Transverse colon (tissue), 4 donors: Measurements from ENCODE around the gene SWAP70. TPM values are rescaled to one million over a fixed set of nuclear protein-coding genes. Genes with fewer than 3 reads are reported as not detected.
A peak's percentile ranks its signal among the peaks of the same experiment; 100 is the strongest.

Experiments
- DNase-seq: peaks from one replicate; pipeline ENCODE4 v3.0.0-alpha.2; 2019
- H3K27ac ChIP-seq, 4 donors: fragments of 200-600 bp; sonication (generic); 2 replicates each; pipeline ENCODE4 v1.5.1; 2016 to 2018; ENCODE audit warnings: inconsistent platforms in 4 of 4
- H3K27me3 ChIP-seq: fragments of 200-600 bp; sonication (generic); 2 replicates; pipeline ENCODE4 v1.5.1; 2017; ENCODE audit warnings: inconsistent platforms
- H3K36me3 ChIP-seq, 4 donors: fragments of 200-600 bp; sonication (generic); 2 replicates each; pipeline ENCODE4 v1.5.1; 2017 to 2019; ENCODE audit warnings: inconsistent platforms in 4 of 4
- H3K4me1 ChIP-seq, 4 donors: fragments of 200-600 bp; sonication (generic); 2 replicates each; pipeline ENCODE4 v1.5.1; 2017 to 2020; ENCODE audit warnings: inconsistent platforms in 4 of 4
- H3K4me3 ChIP-seq, 4 donors: fragments of 200-600 bp; sonication (generic); 1 replicate in 1 of 4; 2 replicates in 3 of 4; pipeline versions ENCODE4 v1.5.1 to v1.6.1; 2017 to 2019; ENCODE audit warnings: inconsistent platforms in 4 of 4
- H3K9me3 ChIP-seq, 2 donors: fragments of 200-600 bp; sonication (generic); 2 replicates each; pipeline ENCODE4 v1.5.1; 2017 to 2019; ENCODE audit warnings: inconsistent platforms in 2 of 2
- CTCF ChIP-seq, 5 experiments: fragments of 200-600 bp in 3 of 5; fragments of 450-650 bp in 2 of 5; sonication (generic) in 3 of 5; IDR thresholded peaks; 1 replicate in 2 of 5; 2 replicates in 3 of 5; pipeline ENCODE4 v1.5.1; 2016 to 2017; ENCODE audit warnings: antibody characterized with exemption in 5 of 5, inconsistent platforms in 3 of 5, mild to moderate bottlenecking in 2 of 5, moderate library complexity in 1 of 5
- EP300 ChIP-seq: sonication (generic); formaldehyde crosslinking; IDR thresholded peaks from one replicate; pipeline ENCODE4 v1.6.1; 2017; ENCODE audit warnings: antibody characterized with exemption, low read depth
- POLR2A ChIP-seq: fragments of 450-650 bp; IDR thresholded peaks from one replicate; pipeline ENCODE4 v1.6.1; 2016; ENCODE audit warnings: antibody characterized with exemption, mild to moderate bottlenecking, moderate library complexity
- POLR2AphosphoS5 ChIP-seq, 3 donors: sonication (generic); formaldehyde crosslinking; IDR thresholded peaks; one replicate each; pipeline ENCODE4 v1.6.1; 2016; ENCODE audit warnings: antibody characterized with exemption in 3 of 3
- WGBS, 2 donors: methylation state at CpG; one replicate each; pipeline ENCODE4 v1.1.5; 2018; ENCODE audit warnings: low coverage in 1 of 2; 5-methylcytosine and 5-hydroxymethylcytosine counted together
- in situ Hi-C, 4 donors: fragments of 200-750 bp; cut with MboI; loops; one replicate each; pipeline versions ENCODE4 v1.15.0 to v1.15.1; 2017; ENCODE audit warnings: low sequenced_read_pairs in 3 of 4, low pct_ligation_motif_present in 1 of 4, low pct_unique_long_range_greater_than_20kb in 1 of 4
- intact Hi-C: fragments of 100-400 bp; cut with DNase I; formaldehyde crosslinking; loops from one replicate; pipeline ENCODE4 v1.15.1; 2023; ENCODE audit warnings: low total_unique reads
- total RNA-seq, 4 donors: library from RNA; depleted of rRNA; stranded (reverse); fragments of >200 nt; gene quantifications; one replicate each; pipeline ENCODE4 v1.1.0, GENCODE V29; 2016

SWAP70 gene
- total RNA-seq, 4 donors from 2014 or later = 18.8 to 52.5 (median 29.1) TPM

GRCh38 chr11:9687711-9688477, 24.0 kb downstream of the SWAP70 start:
- peaks cover 18 to 37% (median 25%) of the 10 kb centered on the region in 4 donors for H3K4me1 ChIP-seq
- no peak overlapping the region for H3K4me3 ChIP-seq
- H3K9me3 ChIP-seq = no peaks in the 10 kb centered on the region
- H3K27ac ChIP-seq = peak overlapping the region; percentile 61 to 78 (median 70)
- WGBS, 2 donors = 84 to 89% methylated on average over 2 of the region's 2 CpGs
- intact Hi-C loops = no loop called here
- in situ Hi-C loops = no loop called here
- H3K36me3 ChIP-seq = no peaks in the 10 kb centered on the region
- H3K27me3 ChIP-seq = no peaks in the 10 kb centered on the region
- DNase-seq = no peak
- no peak for TF ChIP-seq EP300
- TF ChIP-seq CTCF (IDR thresholded peaks at IDR 0.05) = no peak
- no peak for TF ChIP-seq POLR2A
- no peak for TF ChIP-seq POLR2AphosphoS5 (IDR thresholded peaks at IDR 0.05)

GRCh38 chr11:9688716-9689511, 25.0 kb downstream of the SWAP70 start:
- no peaks in the 10 kb centered on the region for H3K9me3 ChIP-seq
- peaks cover 0 to 1% (median 0%) of the 10 kb centered on the region in 4 donors for H3K36me3 ChIP-seq
- H3K27ac ChIP-seq = peak overlapping the region; percentile 61 to 78 (median 70)
- WGBS, 2 donors = 48 to 65% methylated on average over 6 to 7 of the region's 7 CpGs
- TF ChIP-seq POLR2A (no peak), POLR2AphosphoS5 (IDR thresholded peaks at IDR 0.05) (no peak), EP300 (no peak), CTCF (IDR thresholded peaks at IDR 0.05) (no peak)
- in situ Hi-C loops (no loop called here), intact Hi-C loops (no loop called here)
- DNase-seq = no peak
- no peak overlapping the region for H3K4me3 ChIP-seq
- H3K4me1 ChIP-seq = peaks cover 18 to 42% (median 26%) of the 10 kb centered on the region in 4 donors
- H3K27me3 ChIP-seq = no peaks in the 10 kb centered on the region

DNA sequence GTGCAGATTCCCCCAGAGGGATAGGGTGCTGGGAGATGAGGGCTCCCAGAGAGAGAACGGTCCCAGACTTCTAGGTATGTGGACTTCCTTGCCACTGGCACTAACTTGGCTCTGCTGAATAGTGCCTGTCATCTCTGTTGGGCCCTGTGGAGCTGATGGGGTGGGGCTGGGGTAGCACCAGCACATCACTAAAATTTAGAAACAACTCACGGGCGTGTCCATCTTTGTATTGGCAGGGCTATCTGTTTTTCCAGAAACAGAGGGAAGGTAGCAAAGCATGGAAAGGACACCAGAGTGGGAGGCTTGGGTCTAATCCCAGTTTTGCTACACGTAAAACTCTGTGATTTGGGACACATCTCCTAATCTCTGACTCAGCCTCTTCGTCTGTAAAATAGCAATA, 25.8 kb downstream of the SWAP70 start:
- intact Hi-C loops (no loop called here), in situ Hi-C loops (no loop called here)
- Histone ChIP-seq H3K27ac (peak overlapping the region; percentile 61 to 78 (median 70)), H3K4me3 (no peak overlapping the region), H3K9me3 (no peaks in the 10 kb centered on the region), H3K4me1 (peaks cover 18 to 42% (median 26%) of the 10 kb centered on the region in 4 donors), H3K36me3 (peaks cover 0 to 5% (median 0%) of the 10 kb centered on the region in 4 donors), H3K27me3 (no peaks in the 10 kb centered on the region)
- WGBS, 2 donors = 60 to 70% methylated on average over 2 to 5 of the region's 5 CpGs
- no peak for DNase-seq
- TF ChIP-seq EP300 = no peak
- no peak for TF ChIP-seq POLR2A
- TF ChIP-seq POLR2AphosphoS5 (IDR thresholded peaks at IDR 0.05) = no peak
- no peak for TF ChIP-seq CTCF (IDR thresholded peaks at IDR 0.05)

DNA sequence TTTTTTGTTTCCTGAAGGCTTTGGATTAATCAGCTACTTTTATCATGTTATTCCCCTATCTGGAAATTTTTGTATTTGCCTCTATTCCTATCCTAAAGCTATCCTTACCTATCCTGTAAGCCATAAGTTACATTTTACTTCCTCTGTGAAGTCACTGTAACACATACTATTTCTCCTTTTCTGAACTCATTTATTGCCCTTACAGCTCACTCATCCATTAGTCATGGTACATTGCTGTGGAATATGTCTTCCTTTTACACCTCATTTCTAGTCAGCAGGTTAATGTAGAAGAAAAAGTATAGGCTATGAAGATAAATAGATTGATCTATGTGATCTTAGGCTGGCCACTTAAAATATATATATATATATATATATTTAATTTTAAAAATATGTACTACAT, 28.0 kb downstream of the SWAP70 start:
- intact Hi-C loops = no loop called here
- H3K36me3 ChIP-seq = peaks cover 0 to 17% (median 3%) of the 10 kb centered on the region in 4 donors
- DNase-seq = no peak
- peak overlapping the region in 2 of 4 donors; percentile 21 to 49 for H3K27ac ChIP-seq
- H3K4me3 ChIP-seq = no peak overlapping the region
- in situ Hi-C loops = no loop called here
- no peaks in the 10 kb centered on the region for H3K27me3 ChIP-seq
- no peak for TF ChIP-seq POLR2A
- no peak for TF ChIP-seq CTCF (IDR thresholded peaks at IDR 0.05)
- TF ChIP-seq POLR2AphosphoS5 (IDR thresholded peaks at IDR 0.05) = no peak
- H3K9me3 ChIP-seq = no peaks in the 10 kb centered on the region
- H3K4me1 ChIP-seq = peaks cover 18 to 42% (median 26%) of the 10 kb centered on the region in 4 donors
